ENCODE measurements around the gene CDK11A.

Gene CDK11A

DNA sequence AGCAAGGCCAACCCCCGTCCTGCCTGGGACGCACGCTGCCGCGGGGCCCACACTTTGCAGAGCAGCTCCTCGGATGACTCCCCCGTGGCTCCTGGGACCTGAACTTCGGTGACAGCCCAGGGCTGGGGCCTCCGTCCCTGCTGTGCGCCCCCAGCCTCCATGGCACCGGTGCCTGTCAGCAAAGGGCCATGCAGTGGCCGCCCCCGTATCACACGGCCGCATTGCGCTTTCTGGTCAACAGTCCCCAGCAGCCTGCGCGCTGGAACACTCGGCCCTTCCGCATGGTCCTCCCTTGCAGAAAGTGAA is 36.1 kb upstream of the CDK11A start:
- H3K36me3 ChIP-seq (ENCODE audit: control insufficient read depth, insufficient read depth, low read length), result peaks cover 55% of the 10 kb centered on the region
- no peaks in the 10 kb centered on the region for H3K27me3 ChIP-seq (ENCODE audit: control insufficient read depth, insufficient read depth, low read length)
- H3K27ac ChIP-seq (ENCODE audit: low read length), result no peak overlapping the region
- H3K4me1 ChIP-seq (ENCODE audit: control insufficient read depth, insufficient read depth, low read length), result no peaks in the 10 kb centered on the region
- WGBS (ENCODE audit: insufficient coverage, insufficient read length), result no CpG with 5 or more reads among the region's 20 CpGs
- DNase-seq (ENCODE audit: low read depth, low spot score), result no peak
- H3K4me3 ChIP-seq (ENCODE audit: low read length), result no peak overlapping the region
- H3K9me3 ChIP-seq (ENCODE audit: control insufficient read depth, insufficient read depth, low read length), result no peaks in the 10 kb centered on the region

DNA sequence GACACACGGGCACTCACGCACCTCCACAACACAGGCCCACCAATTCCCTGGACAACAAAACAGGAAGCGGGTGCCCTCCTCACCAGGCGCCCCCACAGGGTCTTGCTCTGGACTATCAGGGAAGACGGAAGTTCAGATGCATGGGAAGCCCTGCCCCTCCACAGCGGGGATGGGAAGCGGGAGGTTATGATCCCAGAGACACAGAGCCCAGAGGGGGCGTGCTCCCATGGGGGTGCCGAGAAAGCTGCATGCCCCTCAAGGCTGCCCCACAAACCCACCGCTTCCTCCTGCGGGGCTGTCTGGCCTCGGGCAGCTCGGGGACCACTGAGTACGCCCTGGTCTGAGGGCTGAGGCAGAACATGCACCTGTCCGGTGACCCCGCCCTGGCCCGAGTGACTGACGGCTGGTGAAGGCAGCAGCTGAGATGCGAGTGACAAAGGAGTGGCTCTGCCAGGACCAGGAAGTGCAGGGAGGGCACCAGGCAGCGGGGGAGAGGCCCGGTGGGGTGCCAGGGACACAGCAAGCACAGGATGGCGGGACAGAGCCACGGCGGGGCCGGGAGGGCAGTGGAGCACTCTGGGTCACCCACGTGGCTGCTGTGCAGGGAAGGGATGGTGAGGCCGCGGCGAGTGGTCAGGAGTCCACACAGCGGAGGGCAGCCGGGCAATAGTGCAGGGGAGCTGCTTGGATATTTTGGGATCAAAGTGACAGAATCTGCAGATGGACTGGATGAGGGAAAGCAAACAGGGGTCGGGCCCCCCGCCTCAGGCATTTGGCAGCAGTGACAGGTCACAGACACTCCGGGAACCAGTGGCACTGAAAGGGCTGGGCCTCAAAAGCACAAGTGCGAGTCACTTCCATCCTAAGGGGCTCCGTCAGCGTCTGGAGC is 35.5 kb upstream of the CDK11A start:
- Histone ChIP-seq H3K4me3 (ENCODE audit: low read length) (no peak overlapping the region), H3K4me1 (ENCODE audit: control insufficient read depth, insufficient read depth, low read length) (no peaks in the 10 kb centered on the region), H3K27ac (ENCODE audit: low read length) (no peak overlapping the region), H3K36me3 (ENCODE audit: control insufficient read depth, insufficient read depth, low read length) (peaks cover 51% of the 10 kb centered on the region), H3K9me3 (ENCODE audit: control insufficient read depth, insufficient read depth, low read length) (no peaks in the 10 kb centered on the region), H3K27me3 (ENCODE audit: control insufficient read depth, insufficient read depth, low read length) (no peaks in the 10 kb centered on the region)
- no CpG with 5 or more reads among the region's 37 CpGs for WGBS (ENCODE audit: insufficient coverage, insufficient read length)
- DNase-seq (ENCODE audit: low read depth, low spot score), result no peak

DNA sequence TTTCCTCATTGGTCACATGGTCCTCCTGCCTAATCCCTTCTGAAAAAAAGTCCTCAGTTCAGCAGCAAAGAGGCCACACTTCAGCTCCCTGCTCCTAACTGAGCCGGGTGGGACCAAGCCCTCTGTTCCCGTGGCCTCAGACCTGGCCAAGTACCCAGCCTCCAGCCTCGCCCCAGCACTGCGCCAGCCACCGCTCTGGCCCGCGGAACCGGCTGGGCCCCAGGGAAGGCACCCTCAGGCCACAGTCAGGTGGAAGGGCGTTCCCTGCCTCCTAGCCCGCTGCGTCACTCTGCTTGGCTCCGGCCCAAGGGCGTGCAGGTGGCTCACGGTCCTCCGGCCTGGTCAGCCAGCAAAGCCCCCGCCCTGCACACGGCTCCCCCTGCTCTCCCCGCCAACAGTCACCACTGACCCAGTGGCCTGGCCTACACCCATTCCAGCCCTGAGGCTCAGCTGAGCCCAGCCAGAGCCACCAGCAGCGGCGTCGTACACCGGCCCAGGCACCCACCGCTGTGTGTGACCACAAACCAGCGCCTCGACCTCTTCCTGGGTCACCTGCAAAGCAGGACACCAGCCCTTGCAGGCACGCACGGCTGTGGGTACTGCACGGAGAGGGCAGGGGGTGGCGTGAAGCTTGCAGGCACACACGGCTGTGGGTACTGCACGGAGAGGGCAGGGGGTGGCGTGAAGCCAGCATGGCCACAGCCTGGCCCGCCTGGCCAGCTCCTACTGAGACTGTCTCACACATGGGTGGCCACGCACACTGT is 34.7 kb upstream of the CDK11A start:
- Histone ChIP-seq H3K27ac (ENCODE audit: low read length) (no peak overlapping the region), H3K27me3 (ENCODE audit: control insufficient read depth, insufficient read depth, low read length) (no peaks in the 10 kb centered on the region), H3K4me3 (ENCODE audit: low read length) (no peak overlapping the region), H3K9me3 (ENCODE audit: control insufficient read depth, insufficient read depth, low read length) (no peaks in the 10 kb centered on the region), H3K36me3 (ENCODE audit: control insufficient read depth, insufficient read depth, low read length) (peaks cover 53% of the 10 kb centered on the region), H3K4me1 (ENCODE audit: control insufficient read depth, insufficient read depth, low read length) (no peaks in the 10 kb centered on the region; the same call in 1 of the 2 replicates)
- no CpG with 5 or more reads among the region's 34 CpGs for WGBS (ENCODE audit: insufficient coverage, insufficient read length)
- no peak for DNase-seq (ENCODE audit: low read depth, low spot score)

DNA sequence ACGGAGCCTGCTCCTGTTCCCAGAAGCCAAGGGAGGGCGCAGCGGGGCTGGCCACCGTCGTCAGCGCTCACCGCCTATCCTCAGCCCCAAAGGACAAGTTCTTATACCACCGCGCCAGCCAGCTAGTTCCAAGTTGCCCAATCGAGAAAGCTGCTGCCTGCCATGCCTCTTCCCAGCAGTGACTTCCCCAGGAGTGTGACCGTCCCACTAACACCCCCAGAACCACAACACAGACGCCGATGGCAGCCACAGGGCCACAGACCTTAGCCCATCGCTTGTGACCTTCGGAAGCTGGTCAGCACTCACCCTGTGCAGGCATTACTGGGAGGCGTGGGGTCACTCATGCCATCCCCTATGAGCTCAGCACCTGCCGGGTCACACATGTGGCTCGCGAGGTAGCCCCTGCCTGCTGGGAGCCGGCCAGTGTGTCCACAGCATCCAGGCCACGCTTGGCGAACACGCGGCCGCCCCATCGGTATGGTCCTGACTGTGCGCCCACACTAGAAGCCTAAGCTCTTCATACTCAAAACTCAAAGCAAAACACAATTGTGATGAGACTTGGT is 34.0 kb upstream of the CDK11A start:
- Histone ChIP-seq H3K27me3 (ENCODE audit: control insufficient read depth, insufficient read depth, low read length) (no peaks in the 10 kb centered on the region), H3K27ac (ENCODE audit: low read length) (no peak overlapping the region), H3K4me1 (ENCODE audit: control insufficient read depth, insufficient read depth, low read length) (no peaks in the 10 kb centered on the region; the same call in 1 of the 2 replicates), H3K9me3 (ENCODE audit: control insufficient read depth, insufficient read depth, low read length) (no peaks in the 10 kb centered on the region), H3K4me3 (ENCODE audit: low read length) (no peak overlapping the region), H3K36me3 (ENCODE audit: control insufficient read depth, insufficient read depth, low read length) (peaks cover 59% of the 10 kb centered on the region)
- DNase-seq (ENCODE audit: low read depth, low spot score), result no peak
- no CpG with 5 or more reads among the region's 27 CpGs for WGBS (ENCODE audit: insufficient coverage, insufficient read length)

DNA sequence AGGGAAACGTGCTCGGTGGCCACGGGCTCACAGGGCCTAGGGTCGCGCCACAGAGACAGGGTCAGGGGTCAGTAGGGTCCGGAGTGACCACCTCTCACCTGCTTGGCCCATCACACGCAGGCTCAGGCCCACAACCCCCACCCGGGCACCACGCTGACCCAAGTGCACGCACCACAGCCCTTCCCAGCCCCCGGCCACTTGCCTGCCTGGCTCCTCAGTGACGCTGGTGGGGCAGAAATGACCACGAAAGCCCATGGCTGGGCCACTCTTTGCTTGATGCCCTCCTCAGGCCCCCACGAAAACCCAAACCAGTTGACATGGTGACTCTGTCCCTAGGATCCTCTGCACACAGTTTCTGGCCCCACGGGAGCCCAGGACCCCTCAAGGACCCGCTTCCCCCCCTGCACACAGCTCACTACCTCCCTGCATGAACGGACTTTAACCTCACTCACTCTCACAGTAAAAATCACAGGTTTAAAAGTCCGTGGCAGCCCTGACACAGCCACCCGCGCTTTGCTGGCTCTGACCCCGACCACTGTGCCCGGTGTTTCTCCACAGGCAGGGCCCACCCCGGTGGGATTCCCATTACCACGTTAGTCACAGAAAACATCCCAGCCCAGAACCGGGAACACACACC is 33.4 kb upstream of the CDK11A start:
- no peaks in the 10 kb centered on the region; the same call in 1 of the 2 replicates for H3K4me1 ChIP-seq (ENCODE audit: control insufficient read depth, insufficient read depth, low read length)
- H3K4me3 ChIP-seq (ENCODE audit: low read length), result no peak overlapping the region
- H3K27me3 ChIP-seq (ENCODE audit: control insufficient read depth, insufficient read depth, low read length), result no peaks in the 10 kb centered on the region
- no peak overlapping the region for H3K27ac ChIP-seq (ENCODE audit: low read length)
- peaks cover 61% of the 10 kb centered on the region for H3K36me3 ChIP-seq (ENCODE audit: control insufficient read depth, insufficient read depth, low read length)
- WGBS (ENCODE audit: insufficient coverage, insufficient read length), result no CpG with 5 or more reads among the region's 25 CpGs
- no peak for DNase-seq (ENCODE audit: low read depth, low spot score)
- H3K9me3 ChIP-seq (ENCODE audit: control insufficient read depth, insufficient read depth, low read length), result no peaks in the 10 kb centered on the region

DNA sequence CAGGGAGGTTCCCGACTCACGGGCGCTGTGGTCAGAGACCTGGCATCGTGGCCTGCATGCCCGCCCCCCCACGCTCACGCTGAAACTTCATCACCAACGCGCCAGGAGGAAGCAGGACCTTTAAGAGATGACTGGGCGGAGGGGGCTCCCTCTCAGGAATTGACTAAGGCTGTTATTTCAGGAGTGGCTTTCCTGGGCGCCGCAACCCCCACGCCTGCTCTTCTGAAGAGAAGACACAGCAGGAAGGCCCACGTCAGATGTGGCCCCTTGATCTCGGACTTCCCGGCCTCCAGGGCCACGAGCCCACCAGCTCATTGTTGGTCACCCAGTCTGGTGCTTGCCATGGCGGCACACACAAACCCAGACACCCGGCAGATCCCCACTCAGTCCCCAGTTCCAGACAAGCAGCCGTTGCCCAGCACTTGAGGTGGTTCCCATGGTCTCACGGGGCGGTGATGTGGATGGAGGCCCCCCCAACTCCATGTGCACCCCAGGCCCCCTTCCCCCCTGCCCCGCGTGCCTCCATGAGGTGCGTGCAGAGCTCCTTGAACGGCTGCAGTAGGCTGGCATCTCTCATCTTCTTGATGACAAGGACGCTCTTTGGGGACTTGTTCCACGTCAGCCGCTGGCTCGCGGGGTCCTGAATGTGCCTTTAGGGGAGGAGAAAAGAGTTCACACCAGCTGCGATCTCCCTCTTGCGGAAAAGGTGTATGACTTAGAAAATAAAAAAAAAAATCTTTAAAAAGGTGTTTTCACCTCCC is 32.7 kb upstream of the CDK11A start:
- no peak overlapping the region for H3K4me3 ChIP-seq (ENCODE audit: low read length)
- no peak overlapping the region for H3K27ac ChIP-seq (ENCODE audit: low read length)
- peaks cover 62% of the 10 kb centered on the region for H3K36me3 ChIP-seq (ENCODE audit: control insufficient read depth, insufficient read depth, low read length)
- WGBS (ENCODE audit: insufficient coverage, insufficient read length), result no CpG with 5 or more reads among the region's 33 CpGs
- H3K27me3 ChIP-seq (ENCODE audit: control insufficient read depth, insufficient read depth, low read length), result no peaks in the 10 kb centered on the region
- no peaks in the 10 kb centered on the region for H3K9me3 ChIP-seq (ENCODE audit: control insufficient read depth, insufficient read depth, low read length)
- DNase-seq (ENCODE audit: low read depth, low spot score), result no peak
- H3K4me1 ChIP-seq (ENCODE audit: control insufficient read depth, insufficient read depth, low read length), result no peaks in the 10 kb centered on the region; the same call in 1 of the 2 replicates

DNA sequence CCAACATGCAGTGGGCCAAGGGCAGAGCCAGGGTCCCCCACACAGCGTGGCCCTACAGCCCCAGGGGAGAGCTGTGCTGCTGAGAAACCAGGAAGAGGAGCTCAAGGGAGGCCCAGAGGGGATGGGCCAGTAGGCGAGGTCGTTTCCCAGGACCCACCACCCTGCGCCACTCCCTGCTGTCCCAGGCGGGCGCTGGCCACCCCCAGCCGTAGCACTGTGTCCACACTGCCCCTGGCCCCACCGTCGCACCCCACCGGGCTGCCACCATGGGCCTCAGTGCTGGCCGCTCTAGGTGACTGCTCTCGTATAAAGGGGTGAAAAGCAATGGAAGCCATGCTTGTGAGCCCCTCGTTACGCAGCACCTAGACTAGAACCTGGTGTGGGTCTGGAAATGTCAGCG is 31.7 kb upstream of the CDK11A start:
- H3K27ac ChIP-seq (ENCODE audit: low read length), result no peak overlapping the region
- no peak for DNase-seq (ENCODE audit: low read depth, low spot score)
- no peaks in the 10 kb centered on the region for H3K27me3 ChIP-seq (ENCODE audit: control insufficient read depth, insufficient read depth, low read length)
- no CpG with 5 or more reads among the region's 15 CpGs for WGBS (ENCODE audit: insufficient coverage, insufficient read length)
- H3K4me3 ChIP-seq (ENCODE audit: low read length), result no peak overlapping the region
- no peaks in the 10 kb centered on the region; the same call in 1 of the 2 replicates for H3K4me1 ChIP-seq (ENCODE audit: control insufficient read depth, insufficient read depth, low read length)
- no peaks in the 10 kb centered on the region for H3K9me3 ChIP-seq (ENCODE audit: control insufficient read depth, insufficient read depth, low read length)
- H3K36me3 ChIP-seq (ENCODE audit: control insufficient read depth, insufficient read depth, low read length), result peaks cover 55% of the 10 kb centered on the region

DNA sequence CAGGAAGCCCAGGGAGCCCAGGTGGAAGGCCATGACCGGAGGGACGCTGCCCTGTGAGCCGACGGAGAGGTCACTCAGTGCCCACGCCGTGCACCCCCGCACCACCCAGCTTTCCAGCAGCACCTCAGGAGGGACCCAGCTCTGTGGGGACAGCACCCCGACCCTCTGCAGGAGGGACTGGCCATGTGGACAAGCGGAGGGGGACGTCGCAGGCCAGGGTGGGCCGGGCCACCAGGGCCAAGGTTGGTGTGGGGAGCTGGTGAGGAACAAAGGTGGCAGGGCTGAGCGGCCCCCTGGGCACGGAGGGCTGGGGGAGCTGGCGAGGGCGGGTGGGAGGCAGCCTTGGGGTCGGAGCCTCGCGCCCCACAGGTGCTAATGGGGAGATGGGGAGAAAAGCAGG is 31.3 kb upstream of the CDK11A start:
- H3K27ac ChIP-seq (ENCODE audit: low read length), result no peak overlapping the region
- DNase-seq (ENCODE audit: low read depth, low spot score), result no peak
- WGBS (ENCODE audit: insufficient coverage, insufficient read length), result no CpG with 5 or more reads among the region's 19 CpGs
- H3K4me1 ChIP-seq (ENCODE audit: control insufficient read depth, insufficient read depth, low read length), result no peaks in the 10 kb centered on the region; the same call in 1 of the 2 replicates
- H3K9me3 ChIP-seq (ENCODE audit: control insufficient read depth, insufficient read depth, low read length), result no peaks in the 10 kb centered on the region
- no peak overlapping the region for H3K4me3 ChIP-seq (ENCODE audit: low read length)
- H3K27me3 ChIP-seq (ENCODE audit: control insufficient read depth, insufficient read depth, low read length), result no peaks in the 10 kb centered on the region
- H3K36me3 ChIP-seq (ENCODE audit: control insufficient read depth, insufficient read depth, low read length), result peaks cover 52% of the 10 kb centered on the region

DNA sequence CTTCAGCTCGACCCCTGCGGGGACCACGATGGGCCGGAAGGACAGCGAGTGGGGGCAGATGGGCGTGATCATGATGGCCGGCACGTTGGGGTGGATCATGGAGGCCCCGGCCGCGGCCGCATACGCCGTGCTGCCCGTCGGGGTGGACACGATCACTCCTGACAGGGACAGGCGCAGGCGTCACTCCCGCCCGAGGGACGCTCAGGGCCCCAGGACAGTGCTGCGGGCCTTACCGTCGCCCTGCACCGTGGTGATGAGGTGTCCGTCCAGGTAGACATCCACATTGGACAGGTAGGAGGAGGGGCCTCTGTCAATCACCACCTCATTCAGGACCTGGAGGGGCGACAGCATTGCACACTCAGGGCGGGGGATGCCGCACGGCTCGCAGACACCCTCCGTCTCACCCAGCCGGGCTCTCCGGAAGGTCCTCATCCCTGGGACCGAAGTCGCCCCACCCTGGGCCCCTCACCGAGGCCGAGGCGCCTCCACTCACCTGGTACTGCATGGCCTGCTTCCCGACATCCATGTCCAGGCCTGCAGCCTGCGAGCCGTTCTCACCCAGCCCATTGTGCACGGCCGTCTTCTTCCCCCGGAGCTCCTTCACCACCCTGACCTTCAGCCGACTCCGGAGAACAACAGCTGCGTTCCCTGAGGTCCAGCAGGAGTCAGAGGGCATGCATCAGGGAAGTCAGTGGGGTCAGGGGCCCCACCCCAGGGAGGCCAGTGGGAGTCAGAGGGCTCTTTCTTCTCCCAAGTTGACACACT is 30.1 kb upstream of the CDK11A start:
- Histone ChIP-seq H3K4me3 (ENCODE audit: low read length) (no peak overlapping the region), H3K4me1 (ENCODE audit: control insufficient read depth, insufficient read depth, low read length) (no peaks in the 10 kb centered on the region; the same call in 1 of the 2 replicates), H3K36me3 (ENCODE audit: control insufficient read depth, insufficient read depth, low read length) (peaks cover 42% of the 10 kb centered on the region), H3K9me3 (ENCODE audit: control insufficient read depth, insufficient read depth, low read length) (no peaks in the 10 kb centered on the region), H3K27ac (ENCODE audit: low read length) (no peak overlapping the region), H3K27me3 (ENCODE audit: control insufficient read depth, insufficient read depth, low read length) (no peaks in the 10 kb centered on the region)
- WGBS (ENCODE audit: insufficient coverage, insufficient read length), result no CpG with 5 or more reads among the region's 49 CpGs
- no peak for DNase-seq (ENCODE audit: low read depth, low spot score)
